ENCODE results near the gene CRYBG3. TPM values are rescaled to one million over a fixed set of nuclear protein-coding genes. Genes with fewer than 3 reads are reported as not detected.
A peak's percentile ranks its signal among the peaks of the same experiment; 100 is the strongest.

The CRYBG3 gene
- 2.3 TPM for polyA plus RNA-seq (2013, experiment 1 of 2)
- 2.4 TPM for polyA plus RNA-seq (2013, experiment 2 of 2)

GRCh38 chr3:97821774-97822358 lies at the start of gene CRYBG3:
Gene CRYBG3, plus strand, starts transcription at chr3:97822011. Its CDS starts 196 bp downstream, at chr3:97822207.
- Histone ChIP-seq H2BK5ac (ENCODE audit: low read length) (no peak within 1 kb of the TSS), H4K8ac (ENCODE audit: low read depth, low read length) (no peak within 1 kb of the TSS), H3K23ac (ENCODE audit: low read length) (peak within 1 kb of the TSS; percentile 95), H3K36me3 (ENCODE audit: control insufficient read depth, insufficient read depth, low read length) (no peaks in the 10 kb centered on the region), H3K79me1 (ENCODE audit: low read length) (peaks cover 2% of the 10 kb centered on the region), H3K79me2 (ENCODE audit: control insufficient read depth, insufficient read depth, low read length) (no peaks in the 10 kb centered on the region), H3K27ac (ENCODE audit: low read depth, low read length) (no peak within 1 kb of the TSS), H3K9ac (ENCODE audit: low read length) (peak within 1 kb of the TSS; percentile 86), H3K4ac (ENCODE audit: low read depth, low read length) (peak within 1 kb of the TSS; percentile 19), H3K4me1 (ENCODE audit: control insufficient read depth, low read depth, low read length) (peaks cover 2% of the 10 kb centered on the region), H3K56ac (ENCODE audit: low read length) (peak within 1 kb of the TSS; percentile 93), H2BK120ac (ENCODE audit: low read depth, low read length) (no peak within 1 kb of the TSS), H3K4me2 (ENCODE audit: low read length) (peak within 1 kb of the TSS; percentile 89), H3K27me3 (ENCODE audit: insufficient read depth, low read length, poor library complexity) (peaks cover 2% of the 10 kb centered on the region), H4K5ac (ENCODE audit: low read length) (no peak within 1 kb of the TSS), H3K4me3 (ENCODE audit: low read length) (peak within 1 kb of the TSS; percentile 83), H2BK15ac (replicated peaks; ENCODE audit: low read depth) (no peak within 1 kb of the TSS), H2AK5ac (ENCODE audit: low read length) (no peak within 1 kb of the TSS), H3K18ac (ENCODE audit: low read length) (peak within 1 kb of the TSS; percentile 51)
- no CpG with 5 or more reads among the region's 66 CpGs for WGBS (ENCODE audit: extremely low coverage, insufficient coverage, low lambda C conversion rate)
- DNase-seq, result peak; percentile 79

GRCh38 chr3:97772926-97773325 lies 48.9 kb upstream of the CRYBG3 start:
- Histone ChIP-seq H4K8ac (ENCODE audit: low read depth, low read length) (no peak overlapping the region), H4K5ac (ENCODE audit: low read length) (no peak overlapping the region), H3K4me3 (ENCODE audit: low read length) (no peak overlapping the region), H3K18ac (ENCODE audit: low read length) (no peak overlapping the region), H3K79me2 (ENCODE audit: control insufficient read depth, insufficient read depth, low read length) (no peaks in the 10 kb centered on the region), H2AK5ac (ENCODE audit: low read length) (no peak overlapping the region), H3K4me2 (ENCODE audit: low read length) (no peak overlapping the region), H2BK120ac (ENCODE audit: low read depth, low read length) (no peak overlapping the region), H3K27me3 (ENCODE audit: insufficient read depth, low read length, poor library complexity) (no peaks in the 10 kb centered on the region), H3K79me1 (ENCODE audit: low read length) (no peaks in the 10 kb centered on the region), H2BK5ac (ENCODE audit: low read length) (no peak overlapping the region), H3K4ac (ENCODE audit: low read depth, low read length) (no peak overlapping the region), H3K9ac (ENCODE audit: low read length) (no peak overlapping the region), H3K23ac (ENCODE audit: low read length) (no peak overlapping the region), H3K27ac (ENCODE audit: low read depth, low read length) (no peak overlapping the region), H3K56ac (ENCODE audit: low read length) (no peak overlapping the region), H2BK15ac (replicated peaks; ENCODE audit: low read depth) (no peak overlapping the region), H3K4me1 (ENCODE audit: control insufficient read depth, low read depth, low read length) (no peaks in the 10 kb centered on the region), H3K36me3 (ENCODE audit: control insufficient read depth, insufficient read depth, low read length) (no peaks in the 10 kb centered on the region)
- no peak for DNase-seq
- WGBS (ENCODE audit: extremely low coverage, insufficient coverage, low lambda C conversion rate), result no CpG with 5 or more reads among the region's 3 CpGs

- DNase-seq, result no peak
- Histone ChIP-seq H3K18ac (ENCODE audit: low read length) (no peak overlapping the region), H3K4ac (ENCODE audit: low read depth, low read length) (no peak overlapping the region), H3K56ac (ENCODE audit: low read length) (no peak overlapping the region), H4K8ac (ENCODE audit: low read depth, low read length) (no peak overlapping the region), H2AK5ac (ENCODE audit: low read length) (no peak overlapping the region), H3K4me1 (ENCODE audit: control insufficient read depth, low read depth, low read length) (no peaks in the 10 kb centered on the region), H2BK15ac (replicated peaks; ENCODE audit: low read depth) (no peak overlapping the region), H2BK5ac (ENCODE audit: low read length) (no peak overlapping the region), H3K27ac (ENCODE audit: low read depth, low read length) (no peak overlapping the region), H3K23ac (ENCODE audit: low read length) (no peak overlapping the region), H3K36me3 (ENCODE audit: control insufficient read depth, insufficient read depth, low read length) (no peaks in the 10 kb centered on the region), H3K4me2 (ENCODE audit: low read length) (no peak overlapping the region), H3K79me1 (ENCODE audit: low read length) (no peaks in the 10 kb centered on the region), H3K4me3 (ENCODE audit: low read length) (no peak overlapping the region), H3K27me3 (ENCODE audit: insufficient read depth, low read length, poor library complexity) (peaks cover 2% of the 10 kb centered on the region), H3K79me2 (ENCODE audit: control insufficient read depth, insufficient read depth, low read length) (no peaks in the 10 kb centered on the region), H3K9ac (ENCODE audit: low read length) (no peak overlapping the region), H4K5ac (ENCODE audit: low read length) (no peak overlapping the region), H2BK120ac (ENCODE audit: low read depth, low read length) (no peak overlapping the region)
Measured at GRCh38 chr3:97778152-97778551, 43.7 kb upstream of the CRYBG3 start.

GRCh38 chr3:97793420-97794019 lies 28.3 kb upstream of the CRYBG3 start:
- H3K27me3 ChIP-seq (ENCODE audit: insufficient read depth, low read length, poor library complexity), result no peaks in the 10 kb centered on the region
- no peak overlapping the region for H2BK5ac ChIP-seq (ENCODE audit: low read length)
- H3K4ac ChIP-seq (ENCODE audit: low read depth, low read length), result no peak overlapping the region
- no peak overlapping the region for H2BK120ac ChIP-seq (ENCODE audit: low read depth, low read length)
- H3K36me3 ChIP-seq (ENCODE audit: control insufficient read depth, insufficient read depth, low read length), result no peaks in the 10 kb centered on the region
- no peak overlapping the region for H3K27ac ChIP-seq (ENCODE audit: low read depth, low read length)
- H3K23ac ChIP-seq (ENCODE audit: low read length), result no peak overlapping the region
- no peaks in the 10 kb centered on the region for H3K4me1 ChIP-seq (ENCODE audit: control insufficient read depth, low read depth, low read length)
- H3K56ac ChIP-seq (ENCODE audit: low read length), result no peak overlapping the region
- no peaks in the 10 kb centered on the region for H3K79me1 ChIP-seq (ENCODE audit: low read length)
- no peak overlapping the region for H3K9ac ChIP-seq (ENCODE audit: low read length)
- no peak overlapping the region for H3K18ac ChIP-seq (ENCODE audit: low read length)
- no peak overlapping the region for H4K5ac ChIP-seq (ENCODE audit: low read length)
- no peak overlapping the region for H4K8ac ChIP-seq (ENCODE audit: low read depth, low read length)
- no peak overlapping the region for H3K4me3 ChIP-seq (ENCODE audit: low read length)
- peak; percentile 56 for DNase-seq
- H3K4me2 ChIP-seq (ENCODE audit: low read length), result no peak overlapping the region
- no peak overlapping the region for H2AK5ac ChIP-seq (ENCODE audit: low read length)
- no peak overlapping the region for H2BK15ac ChIP-seq (replicated peaks; ENCODE audit: low read depth)
- H3K79me2 ChIP-seq (ENCODE audit: control insufficient read depth, insufficient read depth, low read length), result no peaks in the 10 kb centered on the region

GRCh38 chr3:97795951-97796350 lies 25.9 kb upstream of the CRYBG3 start:
- no peaks in the 10 kb centered on the region for H3K27me3 ChIP-seq (ENCODE audit: insufficient read depth, low read length, poor library complexity)
- no peaks in the 10 kb centered on the region for H3K79me2 ChIP-seq (ENCODE audit: control insufficient read depth, insufficient read depth, low read length)
- no peak overlapping the region for H2AK5ac ChIP-seq (ENCODE audit: low read length)
- no peak overlapping the region for H4K5ac ChIP-seq (ENCODE audit: low read length)
- no peaks in the 10 kb centered on the region for H3K4me1 ChIP-seq (ENCODE audit: control insufficient read depth, low read depth, low read length)
- H3K27ac ChIP-seq (ENCODE audit: low read depth, low read length), result no peak overlapping the region
- no peak overlapping the region for H3K23ac ChIP-seq (ENCODE audit: low read length)
- H2BK120ac ChIP-seq (ENCODE audit: low read depth, low read length), result no peak overlapping the region
- H4K8ac ChIP-seq (ENCODE audit: low read depth, low read length), result no peak overlapping the region
- H3K56ac ChIP-seq (ENCODE audit: low read length), result no peak overlapping the region
- H2BK5ac ChIP-seq (ENCODE audit: low read length), result no peak overlapping the region
- no peaks in the 10 kb centered on the region for H3K79me1 ChIP-seq (ENCODE audit: low read length)
- H3K18ac ChIP-seq (ENCODE audit: low read length), result no peak overlapping the region
- H3K4ac ChIP-seq (ENCODE audit: low read depth, low read length), result no peak overlapping the region
- no peak overlapping the region for H2BK15ac ChIP-seq (replicated peaks; ENCODE audit: low read depth)
- 100% methylated on average over 1 of the region's 4 CpGs for WGBS (ENCODE audit: extremely low coverage, insufficient coverage, low lambda C conversion rate)
- no peak overlapping the region for H3K4me2 ChIP-seq (ENCODE audit: low read length)
- DNase-seq, result no peak
- no peaks in the 10 kb centered on the region for H3K36me3 ChIP-seq (ENCODE audit: control insufficient read depth, insufficient read depth, low read length)
- H3K9ac ChIP-seq (ENCODE audit: low read length), result no peak overlapping the region
- no peak overlapping the region for H3K4me3 ChIP-seq (ENCODE audit: low read length)

- Histone ChIP-seq H3K27me3 (ENCODE audit: insufficient read depth, low read length, poor library complexity) (no peaks in the 10 kb centered on the region), H3K18ac (ENCODE audit: low read length) (no peak overlapping the region), H2AK5ac (ENCODE audit: low read length) (no peak overlapping the region), H2BK120ac (ENCODE audit: low read depth, low read length) (no peak overlapping the region), H3K4ac (ENCODE audit: low read depth, low read length) (no peak overlapping the region), H3K23ac (ENCODE audit: low read length) (no peak overlapping the region), H3K27ac (ENCODE audit: low read depth, low read length) (no peak overlapping the region), H3K4me3 (ENCODE audit: low read length) (no peak overlapping the region), H4K5ac (ENCODE audit: low read length) (no peak overlapping the region), H4K8ac (ENCODE audit: low read depth, low read length) (no peak overlapping the region), H3K36me3 (ENCODE audit: control insufficient read depth, insufficient read depth, low read length) (no peaks in the 10 kb centered on the region), H3K79me1 (ENCODE audit: low read length) (no peaks in the 10 kb centered on the region), H3K79me2 (ENCODE audit: control insufficient read depth, insufficient read depth, low read length) (no peaks in the 10 kb centered on the region), H3K56ac (ENCODE audit: low read length) (no peak overlapping the region), H2BK15ac (replicated peaks; ENCODE audit: low read depth) (no peak overlapping the region), H3K9ac (ENCODE audit: low read length) (no peak overlapping the region), H3K4me2 (ENCODE audit: low read length) (no peak overlapping the region), H2BK5ac (ENCODE audit: low read length) (no peak overlapping the region), H3K4me1 (ENCODE audit: control insufficient read depth, low read depth, low read length) (no peaks in the 10 kb centered on the region)
- WGBS (ENCODE audit: extremely low coverage, insufficient coverage, low lambda C conversion rate), result no CpG with 5 or more reads among the region's 3 CpGs
- DNase-seq, result no peak
Measured at GRCh38 chr3:97804471-97804870, 17.3 kb upstream of the CRYBG3 start.

Data from mesendoderm (in vitro differentiated cells).